ENCODE results near the gene NT5DC3. TPM values are rescaled to one million over a fixed set of nuclear protein-coding genes. Genes with fewer than 3 reads are reported as not detected.

The NT5DC3 gene
- polyA plus RNA-seq, 3 donors = 0.27 to 4.8 (median 0.93) TPM

DNA sequence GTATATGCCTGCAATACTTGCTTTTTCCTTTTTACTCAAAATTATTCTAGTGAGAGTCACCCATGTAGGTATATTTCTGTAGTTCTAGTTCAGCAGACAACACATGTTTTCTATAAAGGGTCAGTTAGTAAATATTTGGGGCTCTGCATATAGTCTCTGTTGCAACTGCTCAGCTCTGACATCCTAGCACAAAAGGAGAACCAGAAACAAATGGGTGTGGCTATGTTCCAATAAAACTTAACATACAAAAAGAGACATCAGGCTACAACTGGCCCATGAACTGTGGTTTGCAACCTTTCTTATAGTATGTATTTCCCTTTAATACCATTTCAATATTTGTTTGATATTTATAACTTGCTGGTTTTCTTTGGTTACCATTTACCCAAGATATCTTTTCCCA is 11.9 kb downstream of the NT5DC3 start:
- peaks cover 68% of the 10 kb centered on the region for H3K4me1 Mint-ChIP-seq
- peak overlapping the region in 6 of 7 donors; percentile 70 to 84 (median 76) for H3K27ac Mint-ChIP-seq
- H3K27me3 Mint-ChIP-seq (ENCODE audit: low read depth in 3 of 3) = no peaks in the 10 kb centered on the region
- Histone ChIP-seq H2AFZ (ENCODE audit: insufficient read depth, low read depth, low read length, poor library complexity, severe bottlenecking) (no peak overlapping the region), H3K36me3 (replicated peaks in 1 of 2; ENCODE audit: control insufficient read depth in 1 of 2, insufficient read depth in 2 of 2, low read length in 2 of 2) (no peaks in the 10 kb centered on the region), H3K27me3 (ENCODE audit: control insufficient read depth in 2 of 2, insufficient read depth in 2 of 2, low read length in 2 of 2) (no peaks in the 10 kb centered on the region), H3K9me3 (replicated peaks in 1 of 2; ENCODE audit: control insufficient read depth in 1 of 2, insufficient read depth in 1 of 2, low read length in 2 of 2) (no peaks in the 10 kb centered on the region), H3K4me3 (replicated peaks in 1 of 3; ENCODE audit: low read depth in 2 of 3, low read length in 3 of 3) (peak overlapping the region in 1 of 3 experiments; percentile 18), H3K4me2 (replicated peaks; ENCODE audit: extremely low read depth, low read length, poor library complexity, severe bottlenecking) (peak overlapping the region; percentile 6), H3K27ac (ENCODE audit: low read depth in 1 of 2, low read length in 2 of 2) (peak overlapping the region in 1 of 2 donors; percentile 64), H4K20me1 (ENCODE audit: insufficient read depth, low read length) (no peaks in the 10 kb centered on the region), H3K4me1 (ENCODE audit: control insufficient read depth in 1 of 2, insufficient read depth in 2 of 2, low read length in 2 of 2) (peaks cover 57 to 67% of the 10 kb centered on the region in 2 donors), H3K9ac (ENCODE audit: insufficient read depth, low read length, poor library complexity, severe bottlenecking) (no peak overlapping the region), H3K79me2 (ENCODE audit: insufficient read depth, low read length) (peaks cover 82% of the 10 kb centered on the region)
- TF ChIP-seq, protein P1, sequence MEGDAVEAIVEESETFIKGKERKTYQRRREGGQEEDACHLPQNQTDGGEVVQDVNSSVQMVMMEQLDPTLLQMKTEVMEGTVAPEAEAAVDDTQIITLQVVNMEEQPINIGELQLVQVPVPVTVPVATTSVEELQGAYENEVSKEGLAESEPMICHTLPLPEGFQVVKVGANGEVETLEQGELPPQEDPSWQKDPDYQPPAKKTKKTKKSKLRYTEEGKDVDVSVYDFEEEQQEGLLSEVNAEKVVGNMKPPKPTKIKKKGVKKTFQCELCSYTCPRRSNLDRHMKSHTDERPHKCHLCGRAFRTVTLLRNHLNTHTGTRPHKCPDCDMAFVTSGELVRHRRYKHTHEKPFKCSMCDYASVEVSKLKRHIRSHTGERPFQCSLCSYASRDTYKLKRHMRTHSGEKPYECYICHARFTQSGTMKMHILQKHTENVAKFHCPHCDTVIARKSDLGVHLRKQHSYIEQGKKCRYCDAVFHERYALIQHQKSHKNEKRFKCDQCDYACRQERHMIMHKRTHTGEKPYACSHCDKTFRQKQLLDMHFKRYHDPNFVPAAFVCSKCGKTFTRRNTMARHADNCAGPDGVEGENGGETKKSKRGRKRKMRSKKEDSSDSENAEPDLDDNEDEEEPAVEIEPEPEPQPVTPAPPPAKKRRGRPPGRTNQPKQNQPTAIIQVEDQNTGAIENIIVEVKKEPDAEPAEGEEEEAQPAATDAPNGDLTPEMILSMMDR (IDR thresholded peaks at IDR 0.05) = no peak
- no peaks in the 10 kb centered on the region for H3K9me3 Mint-ChIP-seq
- H3K36me3 Mint-ChIP-seq = no peaks in the 10 kb centered on the region
- intact Hi-C loops (cut with micrococcal nuclease) = no loop called here
- peak; percentile 44 to 67 (median 48) for DNase-seq
- H3K4me3 Mint-ChIP-seq = no peak overlapping the region

DNA sequence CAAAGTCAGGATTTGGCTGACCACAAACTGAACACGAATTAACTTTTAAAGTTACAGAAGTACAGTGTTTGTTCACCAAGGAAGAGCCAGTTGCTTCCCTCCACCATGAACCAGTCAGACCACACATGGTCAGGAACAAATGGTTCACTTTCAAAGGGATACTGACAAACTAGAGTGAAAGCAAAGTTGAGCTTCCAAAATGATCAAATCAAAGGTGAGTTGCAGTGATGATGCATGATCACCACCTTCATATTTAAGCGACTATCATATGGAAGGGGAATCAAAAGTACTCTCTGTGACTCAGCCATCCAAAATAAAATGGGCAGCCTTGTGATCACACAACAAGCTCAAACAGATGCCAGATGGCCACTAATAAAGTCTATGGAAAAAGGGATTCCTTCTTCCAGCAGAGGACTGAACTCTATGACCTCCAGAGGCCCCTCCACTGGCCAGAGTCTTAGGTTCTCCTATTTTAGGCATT is 13.1 kb downstream of the NT5DC3 start:
- intact Hi-C loops (cut with micrococcal nuclease) = no loop called here
- H3K36me3 ChIP-seq (replicated peaks in 1 of 2; ENCODE audit: control insufficient read depth in 1 of 2, insufficient read depth in 2 of 2, low read length in 2 of 2) = no peaks in the 10 kb centered on the region
- H3K4me3 ChIP-seq (replicated peaks in 1 of 3; ENCODE audit: low read depth in 2 of 3, low read length in 3 of 3) = peak overlapping the region in 1 of 3 experiments; percentile 13
- 42% methylated on average over 2 of the region's 2 CpGs for WGBS (ENCODE audit: insufficient coverage)
- DNase-seq = no peak
- no peaks in the 10 kb centered on the region for H3K36me3 Mint-ChIP-seq
- H3K4me1 Mint-ChIP-seq = peaks cover 59% of the 10 kb centered on the region
- no peaks in the 10 kb centered on the region for H3K27me3 Mint-ChIP-seq (ENCODE audit: low read depth in 3 of 3)
- H3K27me3 ChIP-seq (ENCODE audit: control insufficient read depth in 2 of 2, insufficient read depth in 2 of 2, low read length in 2 of 2) = no peaks in the 10 kb centered on the region
- H3K4me2 ChIP-seq (replicated peaks; ENCODE audit: extremely low read depth, low read length, poor library complexity, severe bottlenecking) = peak overlapping the region; percentile 20
- H4K20me1 ChIP-seq (ENCODE audit: insufficient read depth, low read length) = no peaks in the 10 kb centered on the region
- H3K79me2 ChIP-seq (ENCODE audit: insufficient read depth, low read length) = peaks cover 74% of the 10 kb centered on the region
- H3K9ac ChIP-seq (ENCODE audit: insufficient read depth, low read length, poor library complexity, severe bottlenecking) = no peak overlapping the region
- TF ChIP-seq, protein P1 (IDR thresholded peaks at IDR 0.05) = no peak
- peak overlapping the region in 6 of 7 donors; percentile 9 to 84 (median 68) for H3K27ac Mint-ChIP-seq
- H3K9me3 ChIP-seq (replicated peaks in 1 of 2; ENCODE audit: control insufficient read depth in 1 of 2, insufficient read depth in 1 of 2, low read length in 2 of 2) = no peaks in the 10 kb centered on the region
- peaks cover 48 to 55% of the 10 kb centered on the region in 2 donors for H3K4me1 ChIP-seq (ENCODE audit: control insufficient read depth in 1 of 2, insufficient read depth in 2 of 2, low read length in 2 of 2)
- H3K27ac ChIP-seq (ENCODE audit: low read depth in 1 of 2, low read length in 2 of 2) = peak overlapping the region in 1 of 2 donors; percentile 64
- H3K4me3 Mint-ChIP-seq = no peak overlapping the region
- no peaks in the 10 kb centered on the region for H3K9me3 Mint-ChIP-seq
- no peak overlapping the region for H2AFZ ChIP-seq (ENCODE audit: insufficient read depth, low read depth, low read length, poor library complexity, severe bottlenecking)
